ENCODE results near the gene GLP2R.

The GLP2R gene

DNA sequence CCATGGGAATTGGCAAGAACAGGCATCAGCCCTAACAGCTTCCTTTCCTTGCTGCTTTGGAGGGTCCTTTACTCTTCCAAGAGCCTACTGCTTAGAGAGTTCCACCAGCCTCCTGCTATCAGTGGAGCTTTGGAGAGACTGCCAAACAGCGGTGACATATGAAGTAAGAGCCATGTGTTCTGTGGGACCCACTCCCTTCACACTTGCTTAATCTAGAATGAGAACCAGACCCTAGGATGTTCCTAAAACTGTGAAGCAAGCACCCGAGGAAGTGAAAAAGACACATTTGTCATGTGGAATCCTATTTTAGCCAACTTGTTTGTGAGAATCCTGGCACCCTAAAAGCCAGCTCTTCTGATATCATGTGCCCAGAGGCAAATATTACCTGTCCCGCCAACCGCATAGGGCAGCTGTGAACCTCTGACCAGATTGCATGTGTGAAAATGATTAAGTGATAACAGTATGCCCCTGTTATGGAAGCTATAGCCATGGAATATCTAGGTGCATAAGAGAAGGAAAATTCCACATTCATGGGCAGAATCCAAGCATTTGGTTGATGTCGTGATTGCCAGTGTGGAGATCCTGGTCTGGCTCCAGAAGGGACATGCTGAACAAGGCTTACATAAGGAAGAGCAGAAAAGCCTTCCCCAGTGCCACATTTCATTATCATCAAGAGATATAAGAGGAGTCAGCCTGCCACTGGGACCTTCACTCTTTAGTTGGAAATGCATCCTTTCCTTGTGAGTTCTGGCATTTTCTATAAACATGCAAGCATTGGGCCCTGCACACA is 60.6 kb downstream of the GLP2R start:
- Mint-ChIP-seq H3K27ac (no peak overlapping the region), H3K4me3 (no peak overlapping the region), H3K9me3 (peaks cover 25% of the 10 kb centered on the region), H3K36me3 (ENCODE audit: low read depth) (no peaks in the 10 kb centered on the region), H3K27me3 (ENCODE audit: low read depth) (peaks cover 8% of the 10 kb centered on the region), H3K4me1 (no peaks in the 10 kb centered on the region)
- TF ChIP-seq, protein P1, sequence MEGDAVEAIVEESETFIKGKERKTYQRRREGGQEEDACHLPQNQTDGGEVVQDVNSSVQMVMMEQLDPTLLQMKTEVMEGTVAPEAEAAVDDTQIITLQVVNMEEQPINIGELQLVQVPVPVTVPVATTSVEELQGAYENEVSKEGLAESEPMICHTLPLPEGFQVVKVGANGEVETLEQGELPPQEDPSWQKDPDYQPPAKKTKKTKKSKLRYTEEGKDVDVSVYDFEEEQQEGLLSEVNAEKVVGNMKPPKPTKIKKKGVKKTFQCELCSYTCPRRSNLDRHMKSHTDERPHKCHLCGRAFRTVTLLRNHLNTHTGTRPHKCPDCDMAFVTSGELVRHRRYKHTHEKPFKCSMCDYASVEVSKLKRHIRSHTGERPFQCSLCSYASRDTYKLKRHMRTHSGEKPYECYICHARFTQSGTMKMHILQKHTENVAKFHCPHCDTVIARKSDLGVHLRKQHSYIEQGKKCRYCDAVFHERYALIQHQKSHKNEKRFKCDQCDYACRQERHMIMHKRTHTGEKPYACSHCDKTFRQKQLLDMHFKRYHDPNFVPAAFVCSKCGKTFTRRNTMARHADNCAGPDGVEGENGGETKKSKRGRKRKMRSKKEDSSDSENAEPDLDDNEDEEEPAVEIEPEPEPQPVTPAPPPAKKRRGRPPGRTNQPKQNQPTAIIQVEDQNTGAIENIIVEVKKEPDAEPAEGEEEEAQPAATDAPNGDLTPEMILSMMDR (IDR thresholded peaks at IDR 0.05; ENCODE audit: unreplicated experiment in 3 of 3) = no peak

DNA sequence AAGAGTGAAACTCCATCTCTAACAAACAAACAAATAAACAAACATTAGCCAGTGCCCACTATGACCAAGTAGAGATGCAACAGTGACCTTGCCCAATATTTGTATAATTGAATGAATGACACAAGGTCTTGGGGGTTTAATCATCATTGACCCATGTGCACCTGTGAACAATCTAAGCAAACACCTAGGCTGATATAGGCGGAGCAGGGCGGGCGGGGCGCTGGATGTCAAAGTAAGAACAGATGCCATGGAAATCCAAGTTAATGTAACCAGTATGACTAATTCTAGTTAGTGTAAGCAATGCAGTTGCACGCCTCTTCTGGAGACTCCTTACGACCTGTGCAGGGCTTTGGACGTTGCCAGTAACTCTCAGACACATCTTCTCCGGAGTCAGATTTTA is 61.8 kb downstream of the GLP2R start:
- TF ChIP-seq, protein P1 (IDR thresholded peaks at IDR 0.05; ENCODE audit: unreplicated experiment in 3 of 3) = no peak

GRCh38 chr17:9890124-9890523 is 64.4 kb downstream of the GLP2R start:
- H3K9me3 Mint-ChIP-seq = peaks cover 4% of the 10 kb centered on the region
- H3K27me3 Mint-ChIP-seq (ENCODE audit: low read depth) = peaks cover 8% of the 10 kb centered on the region
- H3K36me3 Mint-ChIP-seq (ENCODE audit: low read depth) = no peaks in the 10 kb centered on the region
- no peak overlapping the region for H3K4me3 Mint-ChIP-seq
- H3K27ac Mint-ChIP-seq = no peak overlapping the region
- TF ChIP-seq, protein P1 (IDR thresholded peaks at IDR 0.05; ENCODE audit: unreplicated experiment in 3 of 3) = peak in 1 of 3 experiments; percentile 16
- no peaks in the 10 kb centered on the region for H3K4me1 Mint-ChIP-seq

More for the DNA sequence above, 61.8 kb downstream of the GLP2R start:
- H3K27me3 Mint-ChIP-seq (ENCODE audit: low read depth) = peaks cover 8% of the 10 kb centered on the region
- H3K36me3 Mint-ChIP-seq (ENCODE audit: low read depth) = no peaks in the 10 kb centered on the region
- H3K4me1 Mint-ChIP-seq = no peaks in the 10 kb centered on the region
- no peak overlapping the region for H3K27ac Mint-ChIP-seq
- H3K9me3 Mint-ChIP-seq = peaks cover 14% of the 10 kb centered on the region
- no peak overlapping the region for H3K4me3 Mint-ChIP-seq

DNA sequence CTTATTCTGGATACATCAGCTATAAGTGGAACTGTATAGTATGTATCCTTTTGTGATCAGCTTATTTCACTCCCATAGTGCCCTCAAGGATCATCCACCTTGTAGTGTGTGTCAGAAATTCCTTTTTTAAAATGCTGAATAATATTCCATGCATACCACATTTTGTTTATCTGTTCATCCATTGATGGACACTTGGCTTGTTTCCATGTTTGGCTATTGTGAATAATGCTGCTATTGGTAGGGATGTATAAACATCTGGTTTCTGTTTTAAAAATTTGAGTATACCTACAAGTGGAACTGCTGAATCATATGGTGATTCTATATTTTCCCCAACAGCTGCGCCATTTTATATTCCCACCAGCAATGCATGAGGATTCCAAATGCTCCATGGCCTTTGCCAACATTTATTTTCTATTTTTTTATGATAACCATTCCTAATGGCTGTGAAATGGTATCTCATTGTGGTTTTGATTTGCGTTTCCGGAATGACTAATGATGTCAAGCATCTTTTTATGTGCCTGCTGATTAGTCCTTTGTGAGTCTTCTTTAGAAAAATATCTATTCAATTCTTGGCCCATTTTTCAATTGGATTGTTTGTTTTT is 67.8 kb downstream of the GLP2R start:
- TF ChIP-seq, protein P1 (IDR thresholded peaks at IDR 0.05; ENCODE audit: unreplicated experiment in 3 of 3) = no peak
- Mint-ChIP-seq H3K4me3 (no peak overlapping the region), H3K36me3 (ENCODE audit: low read depth) (no peaks in the 10 kb centered on the region), H3K27me3 (ENCODE audit: low read depth) (peaks cover 12% of the 10 kb centered on the region), H3K4me1 (no peaks in the 10 kb centered on the region), H3K27ac (no peak overlapping the region), H3K9me3 (no peaks in the 10 kb centered on the region)

DNA sequence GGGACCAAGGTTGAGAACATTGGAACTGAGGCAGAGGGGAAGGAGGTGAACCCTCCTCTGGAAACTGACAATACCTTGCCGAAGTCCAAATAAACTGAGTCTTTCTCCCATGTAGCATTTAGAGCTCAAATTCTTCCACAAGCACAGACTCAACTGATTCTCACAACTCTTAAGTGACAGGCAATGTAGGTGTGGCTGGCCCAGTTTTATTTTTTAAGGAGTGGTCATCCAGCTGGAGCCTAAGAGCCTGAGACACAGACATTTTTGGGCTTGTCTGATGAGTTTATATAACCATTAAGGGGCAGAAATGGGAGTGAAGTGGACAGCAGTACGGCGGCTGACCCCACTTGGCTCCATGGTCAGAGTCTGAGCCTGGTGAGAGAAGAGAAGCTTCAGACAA is 68.5 kb downstream of the GLP2R start:
- Mint-ChIP-seq H3K4me3 (no peak overlapping the region), H3K4me1 (peaks cover 2% of the 10 kb centered on the region), H3K9me3 (no peaks in the 10 kb centered on the region), H3K36me3 (ENCODE audit: low read depth) (no peaks in the 10 kb centered on the region), H3K27me3 (ENCODE audit: low read depth) (peaks cover 12% of the 10 kb centered on the region), H3K27ac (no peak overlapping the region)
- TF ChIP-seq, protein P1 (IDR thresholded peaks at IDR 0.05; ENCODE audit: unreplicated experiment in 3 of 3) = no peak
